Ovary (tissue), 9 donors: Measurements from ENCODE around the gene SERHL2. TPM values are rescaled to one million over a fixed set of nuclear protein-coding genes. Genes with fewer than 3 reads are reported as not detected.
"Not testable (repeated sequence)": the region's sequence is repeated elsewhere in the genome, so short reads cannot be mapped to it uniquely, and the experiment has no call there.

Experiments
- DNase-seq, 5 donors: peaks; one replicate each; pipeline ENCODE4 v3.0.0-alpha.2; 2019 to 2020
- H3K27ac ChIP-seq, 2 donors: fragments of 200-600 bp; one replicate each; pipeline versions ENCODE4 v1.5.1 to v1.8.0; 2019 to 2022
- H3K27me3 ChIP-seq: fragments of 200-600 bp; one replicate; pipeline ENCODE4 v1.8.0; 2022
- H3K36me3 ChIP-seq: fragments of 200-600 bp; sonication (generic); one replicate; pipeline ENCODE4 v1.5.1; 2019
- H3K4me1 ChIP-seq: one replicate; pipeline ENCODE4 v1.8.1; 2013; ENCODE audit warnings: mild to moderate bottlenecking, moderate library complexity; ENCODE audit not compliant: insufficient read depth
- H3K4me3 ChIP-seq: fragments of 200-600 bp; sonication (generic); one replicate; pipeline ENCODE4 v1.5.1; 2017
- H3K9me3 ChIP-seq, 2 donors: fragments of 200-600 bp in 1 of 2; sonication (generic) in 1 of 2; one replicate each; pipeline versions ENCODE4 v1.5.1 to v1.8.1; 2013 to 2019; ENCODE audit warnings: mild to moderate bottlenecking in 1 of 2, moderate library complexity in 1 of 2
- EP300 ChIP-seq: sonication (generic); formaldehyde crosslinking; IDR thresholded peaks from one replicate; pipeline ENCODE4 v1.6.1; 2017; ENCODE audit warnings: antibody characterized with exemption
- POLR2A ChIP-seq: fragments of 450-650 bp; IDR thresholded peaks from one replicate; pipeline ENCODE4 v1.6.1; 2017; ENCODE audit warnings: antibody characterized with exemption, mild to moderate bottlenecking, moderate library complexity
- WGBS, 3 donors: extraction: QIAGEN DNeasy Blood & Tissue Kit in 1 of 3; methylation state at CpG; one replicate each; pipeline versions ENCODE4 v1.1.5 to v1.1.7; 2013 to 2017; 5-methylcytosine and 5-hydroxymethylcytosine counted together
- intact Hi-C, 4 donors: fragments of 100-400 bp; cut with DNase I; formaldehyde crosslinking; loops; one replicate each; pipeline versions ENCODE4 v1.11.0 to v1.15.1; 2022 to 2023
- polyA plus RNA-seq, 2 donors: library from polyadenylated mRNA; stranded (reverse); fragments of 200-250 nt in 1 of 2; fragments of 350-450 nt in 1 of 2; fragmentation: Illumina TruSeq in 1 of 2; extraction: RNeasy Lipid Tissue Mini Kit (QIAGEN cat#74804) in 1 of 2; gene quantifications; one replicate each; pipeline ENCODE4 v1.2.3, GENCODE V29; 2013 to 2014
- total RNA-seq, 7 donors: library from RNA; depleted of rRNA in 2 of 7; stranded (reverse); fragments of >200 nt in 2 of 7; fragmentation: NEBNext Ultra II Directional in 3 of 7; extraction: Animal tissue kit (Norgen Biotek cat#: 25700) in 3 of 7; gene quantifications; one replicate each; pipeline versions ENCODE4 v1.1.0 to v1.2.4, GENCODE V29; 2016 to 2023
- TF ChIP-seq, protein P1 (sequence below), 3 donors: fragments of 450-650 bp in 2 of 3; fragments of 200-600 bp in 1 of 3; IDR thresholded peaks; one replicate each; pipeline versions ENCODE4 v1.5.1 to v1.8.0; 2016 to 2022; ENCODE audit warnings: antibody characterized with exemption in 3 of 3, mild to moderate bottlenecking in 1 of 3
- donor health status: DM: no; HTN: no; CAD: no; lungs with moderate emphysema.
- donor health status: DM: no; HTN: no; CAD: no.
- donor health status: Bipolar disorder and iron deficiency.
- donor health status: DM: yes; HTN: yes; CAD: no.
- donor health status: DM: no; HTN: no; CAD: no.
- donor health status: DM: yes; HTN: yes; CAD: no.

The SERHL2 gene
- total and polyA plus RNA-seq, 9 donors = 8.1 to 27.8 (median 14.9) TPM

DNA sequence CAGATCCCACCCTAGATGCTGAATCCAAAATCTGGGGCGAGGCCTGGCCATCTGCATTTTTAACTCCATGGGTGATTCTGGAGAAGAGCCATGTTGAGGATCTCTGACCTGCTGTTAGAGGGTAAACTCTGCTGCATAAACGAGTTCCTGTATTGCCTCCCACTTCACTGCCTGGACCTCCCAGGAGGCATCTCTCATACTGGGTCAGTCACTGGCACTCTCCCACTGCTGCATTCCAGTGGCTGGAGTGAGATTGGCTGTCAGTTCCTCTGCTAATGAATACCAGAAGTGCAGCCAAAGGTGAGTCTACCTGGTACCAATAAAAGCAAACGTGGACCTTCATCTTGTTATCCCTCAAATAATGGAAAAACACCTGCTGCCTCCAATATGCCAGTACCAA lies 50.6 kb downstream of the SERHL2 start:
- Histone ChIP-seq H3K36me3 (no peaks in the 10 kb centered on the region), H3K27ac (no peak overlapping the region), H3K4me1 (peaks cover 18% of the 10 kb centered on the region), H3K4me3 (no peak overlapping the region), H3K27me3 (no peaks in the 10 kb centered on the region), H3K9me3 (no peaks in the 10 kb centered on the region)
- DNase-seq = no peak
- intact Hi-C loops = no loop called here
- 20 to 41% (median 26%) methylated on average over 3 of the region's 3 CpGs for WGBS, 3 donors
- TF ChIP-seq POLR2A (no peak), EP300 (no peak)
- TF ChIP-seq, protein P1, sequence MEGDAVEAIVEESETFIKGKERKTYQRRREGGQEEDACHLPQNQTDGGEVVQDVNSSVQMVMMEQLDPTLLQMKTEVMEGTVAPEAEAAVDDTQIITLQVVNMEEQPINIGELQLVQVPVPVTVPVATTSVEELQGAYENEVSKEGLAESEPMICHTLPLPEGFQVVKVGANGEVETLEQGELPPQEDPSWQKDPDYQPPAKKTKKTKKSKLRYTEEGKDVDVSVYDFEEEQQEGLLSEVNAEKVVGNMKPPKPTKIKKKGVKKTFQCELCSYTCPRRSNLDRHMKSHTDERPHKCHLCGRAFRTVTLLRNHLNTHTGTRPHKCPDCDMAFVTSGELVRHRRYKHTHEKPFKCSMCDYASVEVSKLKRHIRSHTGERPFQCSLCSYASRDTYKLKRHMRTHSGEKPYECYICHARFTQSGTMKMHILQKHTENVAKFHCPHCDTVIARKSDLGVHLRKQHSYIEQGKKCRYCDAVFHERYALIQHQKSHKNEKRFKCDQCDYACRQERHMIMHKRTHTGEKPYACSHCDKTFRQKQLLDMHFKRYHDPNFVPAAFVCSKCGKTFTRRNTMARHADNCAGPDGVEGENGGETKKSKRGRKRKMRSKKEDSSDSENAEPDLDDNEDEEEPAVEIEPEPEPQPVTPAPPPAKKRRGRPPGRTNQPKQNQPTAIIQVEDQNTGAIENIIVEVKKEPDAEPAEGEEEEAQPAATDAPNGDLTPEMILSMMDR (IDR thresholded peaks at IDR 0.05) = no peak

DNA sequence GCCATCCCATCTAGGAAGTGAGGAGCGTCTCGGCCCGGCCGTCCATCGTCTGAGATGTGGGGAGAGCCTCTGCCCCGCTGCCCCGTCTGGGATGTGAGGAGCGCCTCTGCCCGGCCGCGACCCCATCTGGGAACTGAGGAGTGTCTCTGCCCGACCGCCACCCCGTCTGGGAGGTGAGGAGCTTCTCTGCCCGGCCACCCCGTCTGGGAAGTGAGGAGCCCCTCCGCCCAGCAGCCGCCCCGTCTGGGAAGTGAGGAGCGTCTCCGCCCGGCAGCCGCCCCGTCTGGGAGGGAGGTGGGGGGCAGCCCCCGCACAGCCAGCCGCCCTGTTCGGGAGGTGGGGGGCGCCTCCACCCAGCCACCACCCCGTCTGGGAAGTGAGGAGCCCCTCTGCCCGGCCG lies 53.9 kb downstream of the SERHL2 start:
- Histone ChIP-seq H3K4me1 (peaks cover 33% of the 10 kb centered on the region), H3K27ac (peak overlapping the region in 1 of 2 donors; percentile 14)
- DNase-seq, H3K36me3 ChIP-seq, H3K4me3 ChIP-seq, H3K27me3 ChIP-seq, intact Hi-C loops, H3K9me3 ChIP-seq: not testable (repeated sequence)
- WGBS, 3 donors = 46 to 61% (median 48%) methylated on average over 9 to 31 of the region's 31 CpGs

DNA sequence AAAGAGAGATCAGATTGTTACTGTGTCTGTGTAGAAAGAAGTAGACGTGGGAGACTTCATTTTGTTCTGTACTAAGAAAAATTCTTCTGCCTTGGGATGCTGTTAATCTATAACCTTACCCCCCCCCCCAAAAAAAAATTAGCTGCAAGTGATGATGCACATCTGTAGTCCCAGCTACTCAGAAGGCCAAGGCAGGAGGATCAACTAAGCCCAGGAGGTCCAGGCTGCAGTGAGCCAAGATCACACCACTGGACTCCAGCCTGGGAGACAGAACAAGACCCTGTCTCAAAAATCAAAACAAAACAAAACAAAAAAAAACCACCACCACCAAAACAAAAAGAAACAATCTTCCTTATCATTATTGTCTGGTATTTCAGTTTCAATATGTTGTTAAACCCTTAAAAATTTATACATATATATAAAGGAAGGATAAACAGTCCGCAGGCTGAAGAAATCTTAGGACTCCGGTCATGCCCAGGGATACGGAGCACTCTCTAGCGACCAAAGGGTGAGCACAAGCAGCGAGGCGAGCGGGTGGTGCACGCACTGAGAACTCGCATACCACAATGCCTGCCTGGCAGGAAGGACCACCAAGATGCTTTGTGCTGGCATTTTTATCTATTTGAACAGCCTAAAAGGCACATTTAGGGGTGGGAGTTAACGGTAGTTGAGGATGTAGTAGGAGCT lies 54.5 kb downstream of the SERHL2 start:
- Histone ChIP-seq H3K36me3 (no peaks in the 10 kb centered on the region), H3K27me3 (no peaks in the 10 kb centered on the region), H3K4me1 (peaks cover 33% of the 10 kb centered on the region), H3K27ac (peak overlapping the region; percentile 48 to 70), H3K4me3 (peak overlapping the region; percentile 1), H3K9me3 (no peaks in the 10 kb centered on the region)
- 10 to 21% (median 21%) methylated on average over 11 of the region's 11 CpGs for WGBS, 3 donors
- DNase-seq = no peak
- intact Hi-C loops = no loop called here
- TF ChIP-seq, protein P1 (IDR thresholded peaks at IDR 0.05) = no peak
- no peak for TF ChIP-seq EP300
- TF ChIP-seq POLR2A = no peak

DNA sequence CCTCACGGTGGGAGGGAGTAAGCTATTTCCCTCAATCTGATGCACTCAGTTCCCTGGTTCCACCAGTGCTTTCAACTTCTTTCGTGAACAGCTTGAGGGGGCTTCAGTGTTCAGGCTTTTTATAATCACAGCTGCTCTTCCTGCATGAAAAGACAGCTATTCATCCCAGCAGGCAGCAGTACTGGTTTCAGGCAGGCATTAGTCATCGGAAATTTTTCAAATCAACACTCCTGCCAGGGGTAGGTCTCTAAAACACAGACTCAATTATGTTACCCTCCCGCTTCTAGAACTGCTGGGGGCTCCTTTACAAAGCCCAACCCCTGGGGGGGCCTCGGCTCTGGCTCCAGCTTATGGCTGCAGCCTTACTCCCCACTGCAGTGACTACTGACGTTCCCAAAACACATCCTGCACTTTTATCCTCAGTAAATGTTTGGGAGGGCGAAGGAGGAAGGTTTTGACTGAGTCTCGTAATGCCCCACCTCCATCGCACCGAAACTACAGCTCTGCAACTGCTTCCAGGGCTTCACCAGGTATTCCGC lies 55.1 kb downstream of the SERHL2 start:
- H3K9me3 ChIP-seq = no peaks in the 10 kb centered on the region
- no peak for DNase-seq
- intact Hi-C loops = no loop called here
- WGBS, 3 donors = 8 to 12% (median 10%) methylated on average over 11 of the region's 11 CpGs
- H3K27me3 ChIP-seq = no peaks in the 10 kb centered on the region
- H3K27ac ChIP-seq = peak overlapping the region; percentile 48 to 70
- TF ChIP-seq, protein P1 (IDR thresholded peaks at IDR 0.05) = no peak
- TF ChIP-seq EP300 = no peak
- no peak for TF ChIP-seq POLR2A
- peaks cover 33% of the 10 kb centered on the region for H3K4me1 ChIP-seq
- no peak overlapping the region for H3K4me3 ChIP-seq
- no peaks in the 10 kb centered on the region for H3K36me3 ChIP-seq

DNA sequence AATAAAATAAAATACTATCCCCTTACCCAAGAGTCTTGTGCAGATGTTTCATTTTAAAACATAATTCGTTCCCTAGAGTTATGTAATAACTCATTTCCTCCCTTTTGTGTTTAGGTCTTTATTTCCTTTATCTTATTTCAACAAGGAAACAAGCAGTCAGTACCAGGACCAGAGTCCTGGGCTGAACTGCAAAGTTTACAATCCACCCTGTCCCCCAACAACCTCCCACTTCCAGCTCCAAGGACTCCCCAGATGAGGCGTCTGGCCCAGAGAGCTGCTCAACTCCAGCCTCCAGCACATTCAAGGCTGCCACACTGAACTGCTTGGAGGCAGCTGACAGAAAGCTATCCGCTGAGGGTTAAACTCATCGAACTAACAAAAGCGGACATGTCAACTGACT lies 56.4 kb downstream of the SERHL2 start:
- Histone ChIP-seq H3K4me1 (peaks cover 27% of the 10 kb centered on the region), H3K27ac (peak overlapping the region in 1 of 2 donors; percentile 70), H3K9me3 (no peaks in the 10 kb centered on the region), H3K4me3 (no peak overlapping the region), H3K36me3 (no peaks in the 10 kb centered on the region), H3K27me3 (no peaks in the 10 kb centered on the region)
- intact Hi-C loops = loop anchor here in 2 of 4 donors (10.0 kb wide), 2 partner anchors 75 to 95 kb away; partner anchors contain the start of gene RRP7A (in 1 of the 2)
- TF ChIP-seq POLR2A (no peak), EP300 (no peak)
- TF ChIP-seq, protein P1 (IDR thresholded peaks at IDR 0.05) = no peak
- WGBS, 3 donors = 3 to 9% (median 7%) methylated on average over 5 of the region's 5 CpGs
- DNase-seq = peak; percentile 56 to 69 (median 61)
